Fibroblast of villous mesenchyme (primary cell): ENCODE results near the gene CEP104. TPM values are rescaled to one million over a fixed set of nuclear protein-coding genes. Genes with fewer than 3 reads are reported as not detected.

Experiments
- DNase-seq: peaks from one replicate; pipeline ENCODE4 v3.0.0-alpha.2; 2010; ENCODE audit warnings: low read depth
- H3K4me3 ChIP-seq: 2 replicates; pipeline ENCODE4 v1.5.1; 2011; ENCODE audit warnings: low read depth, mild to moderate bottlenecking, low read length
- total RNA-seq: library from RNA; depleted of rRNA; stranded (reverse); fragments of >200 nt; gene quantifications from 2 replicates; pipeline ENCODE4 v1.2.3, GENCODE V29; 2012
- TF ChIP-seq, protein P1 (sequence below): IDR thresholded peaks from 2 replicates; pipeline ENCODE4 v1.5.1; 2012; ENCODE audit warnings: low read depth, mild to moderate bottlenecking, low read length; ENCODE audit not compliant: insufficient read depth

Gene CEP104
- total RNA-seq, 1 donor = 28.1 TPM

DNA sequence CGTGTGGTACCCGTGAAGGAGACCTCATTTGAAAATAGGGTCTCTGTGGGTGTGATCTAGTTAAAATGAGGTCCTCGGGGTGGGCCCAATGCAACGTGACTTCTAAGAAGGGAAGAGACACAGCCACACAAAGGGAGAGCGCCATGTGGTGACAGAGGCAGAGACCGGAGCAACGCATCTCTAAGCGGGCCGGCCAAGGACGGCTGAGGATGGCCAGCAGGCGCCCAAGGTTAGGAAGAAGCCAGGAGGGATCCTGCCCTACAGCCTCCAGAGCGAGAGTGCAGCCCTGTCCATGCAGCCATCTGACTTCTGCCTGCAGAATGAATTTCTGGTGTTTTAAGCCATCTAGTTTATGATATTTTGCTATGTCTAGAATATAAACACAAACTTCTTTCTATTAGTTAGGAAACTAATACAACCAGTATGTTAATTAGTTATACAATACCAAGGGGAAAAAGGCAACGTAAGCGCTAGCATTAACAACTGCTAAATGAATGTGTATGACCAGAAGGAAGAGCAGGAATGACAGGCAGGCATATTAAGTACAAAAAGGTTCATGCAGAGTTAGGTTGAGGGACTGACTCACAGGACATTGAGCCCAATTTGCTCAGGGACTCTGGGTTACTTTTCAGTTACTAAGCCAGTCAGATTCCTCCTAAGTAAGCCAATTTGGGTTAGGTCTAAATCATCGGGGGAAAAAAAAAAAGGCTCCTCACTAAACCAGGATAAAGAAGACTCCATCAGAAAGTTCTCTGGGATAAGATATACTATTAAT lies 4.1 kb downstream of the CEP104 start:
- no peak overlapping the region for H3K4me3 ChIP-seq
- TF ChIP-seq, protein P1, sequence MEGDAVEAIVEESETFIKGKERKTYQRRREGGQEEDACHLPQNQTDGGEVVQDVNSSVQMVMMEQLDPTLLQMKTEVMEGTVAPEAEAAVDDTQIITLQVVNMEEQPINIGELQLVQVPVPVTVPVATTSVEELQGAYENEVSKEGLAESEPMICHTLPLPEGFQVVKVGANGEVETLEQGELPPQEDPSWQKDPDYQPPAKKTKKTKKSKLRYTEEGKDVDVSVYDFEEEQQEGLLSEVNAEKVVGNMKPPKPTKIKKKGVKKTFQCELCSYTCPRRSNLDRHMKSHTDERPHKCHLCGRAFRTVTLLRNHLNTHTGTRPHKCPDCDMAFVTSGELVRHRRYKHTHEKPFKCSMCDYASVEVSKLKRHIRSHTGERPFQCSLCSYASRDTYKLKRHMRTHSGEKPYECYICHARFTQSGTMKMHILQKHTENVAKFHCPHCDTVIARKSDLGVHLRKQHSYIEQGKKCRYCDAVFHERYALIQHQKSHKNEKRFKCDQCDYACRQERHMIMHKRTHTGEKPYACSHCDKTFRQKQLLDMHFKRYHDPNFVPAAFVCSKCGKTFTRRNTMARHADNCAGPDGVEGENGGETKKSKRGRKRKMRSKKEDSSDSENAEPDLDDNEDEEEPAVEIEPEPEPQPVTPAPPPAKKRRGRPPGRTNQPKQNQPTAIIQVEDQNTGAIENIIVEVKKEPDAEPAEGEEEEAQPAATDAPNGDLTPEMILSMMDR = no peak
- no peak for DNase-seq

DNA sequence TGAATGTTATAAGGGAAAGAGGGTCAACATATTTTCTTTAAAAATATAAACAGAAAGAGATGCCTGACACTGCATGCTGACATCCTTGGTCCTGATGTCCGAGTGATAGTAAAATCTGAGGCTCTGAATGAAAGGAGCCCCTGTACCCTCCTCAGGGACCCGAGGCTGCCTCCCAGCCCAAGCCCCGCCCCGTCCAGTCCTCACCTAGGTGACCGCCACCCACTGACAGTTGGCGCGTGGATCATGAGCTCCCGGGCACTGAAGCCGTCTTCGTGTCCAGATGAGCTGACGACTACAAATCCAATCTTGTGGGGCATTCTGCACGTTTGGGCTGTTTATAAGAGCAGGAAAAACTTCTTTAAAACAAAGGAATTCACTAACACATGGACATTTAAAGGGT lies 4.9 kb downstream of the CEP104 start:
- no peak for DNase-seq
- no peak overlapping the region for H3K4me3 ChIP-seq
- TF ChIP-seq, protein P1 = no peak

DNA sequence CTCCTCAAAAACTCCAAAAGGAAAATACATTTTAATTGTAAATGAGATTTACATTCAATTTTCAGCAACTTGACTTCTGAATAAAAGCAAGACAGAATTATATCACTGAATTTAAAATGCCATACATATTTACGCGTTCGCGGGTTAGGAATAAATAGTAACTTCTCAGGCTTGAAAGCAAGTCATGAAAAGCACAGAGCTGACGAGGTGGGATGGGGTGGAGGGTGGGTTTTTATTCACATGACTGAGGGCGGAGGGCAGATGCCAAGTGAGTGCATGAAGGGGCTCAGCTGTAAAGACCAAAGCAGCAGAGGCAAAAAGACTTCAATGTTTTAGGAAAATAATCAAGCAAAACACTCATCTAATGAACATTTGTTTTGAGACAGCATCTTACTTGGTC lies 5.7 kb downstream of the CEP104 start:
- DNase-seq = no peak

DNA sequence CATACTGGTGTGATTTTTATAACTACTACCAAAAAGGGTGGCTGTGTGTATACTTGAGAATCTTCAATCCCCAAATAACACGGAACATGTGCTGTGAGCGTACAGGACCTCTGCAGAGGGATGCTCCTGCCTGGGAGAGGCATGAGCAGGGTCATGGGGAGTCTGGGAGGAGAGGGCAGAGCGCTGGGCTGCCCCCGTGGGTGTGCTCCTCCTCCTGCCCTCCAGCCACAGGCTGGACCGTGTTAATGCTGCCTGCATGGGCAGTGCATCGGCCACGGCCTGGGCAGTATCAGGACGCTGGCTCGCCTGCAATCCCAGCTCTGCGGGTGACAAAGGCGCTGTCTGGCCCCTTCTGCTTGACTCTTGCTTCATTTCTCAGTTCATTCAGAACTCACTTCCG lies 6.2 kb downstream of the CEP104 start:
- DNase-seq = no peak
- no peak overlapping the region for H3K4me3 ChIP-seq
- TF ChIP-seq, protein P1 = no peak

More for the DNA sequence above, 5.7 kb downstream of the CEP104 start:
- no peak overlapping the region for H3K4me3 ChIP-seq
- TF ChIP-seq, protein P1 = no peak

DNA sequence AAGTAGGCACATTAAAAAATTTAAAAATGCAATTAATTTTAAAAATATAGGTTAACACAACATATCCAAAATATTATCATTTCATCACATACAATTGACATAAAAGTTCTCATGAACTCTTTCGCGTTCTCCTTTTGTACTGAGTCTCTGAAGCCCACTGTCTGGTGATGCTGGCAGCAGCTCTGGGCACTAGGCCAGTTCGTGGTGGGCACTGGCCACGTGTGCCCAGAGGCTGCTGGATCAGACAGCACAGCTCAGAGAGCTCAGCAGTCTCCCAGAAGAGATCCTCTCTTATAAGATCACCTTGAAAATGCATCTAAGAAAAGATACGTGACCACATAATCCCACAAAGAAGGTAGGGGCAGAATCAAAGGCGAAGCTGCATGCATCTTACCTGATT lies 9.9 kb downstream of the CEP104 start:
- no peak overlapping the region for H3K4me3 ChIP-seq
- TF ChIP-seq, protein P1 = no peak
- no peak for DNase-seq

DNA sequence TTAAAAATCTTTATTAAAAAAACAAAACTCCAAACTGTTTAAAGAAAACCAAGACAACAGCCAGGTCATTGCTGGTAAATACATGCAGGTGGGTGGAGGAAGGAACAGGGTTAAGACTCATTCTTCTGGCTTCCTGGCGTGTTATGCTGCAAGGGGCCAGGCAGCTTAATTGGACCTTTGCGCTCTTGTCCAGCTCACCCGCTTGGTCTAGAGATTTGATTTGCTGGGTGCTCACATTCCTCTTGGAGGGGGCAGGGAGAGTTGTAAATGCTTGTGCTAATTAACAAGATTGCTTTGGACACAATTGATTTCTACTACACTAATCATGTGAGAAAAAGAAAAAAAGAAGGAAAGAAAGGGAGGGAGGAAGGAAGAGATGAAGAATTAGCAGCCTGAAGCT lies 10.5 kb downstream of the CEP104 start:
- DNase-seq = no peak
- TF ChIP-seq, protein P1 = no peak
- H3K4me3 ChIP-seq = no peak overlapping the region

DNA sequence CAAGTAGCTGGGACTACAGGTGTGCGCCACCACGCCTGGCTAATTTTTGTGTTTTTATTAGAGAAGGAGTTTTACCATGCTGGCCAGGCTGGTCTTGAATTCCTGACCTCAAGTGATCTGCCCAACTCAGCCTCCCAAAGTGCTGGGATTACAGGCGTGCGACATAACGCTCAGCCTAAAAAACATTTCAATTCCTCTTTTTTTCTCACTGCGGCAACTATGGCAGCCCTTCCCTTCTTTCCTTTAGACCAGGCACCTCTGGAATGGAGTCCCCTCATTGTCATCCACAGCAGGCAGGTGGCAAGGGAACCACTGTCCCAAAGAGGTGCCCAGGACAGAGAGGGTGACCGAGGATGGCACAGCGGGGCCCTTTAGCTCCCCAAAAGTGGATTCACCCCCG lies 14.1 kb downstream of the CEP104 start:
- DNase-seq = no peak
- H3K4me3 ChIP-seq = no peak overlapping the region
- TF ChIP-seq, protein P1 = no peak
